ENCODE data around the gene PDE11A. TPM values are rescaled to one million over a fixed set of nuclear protein-coding genes. Genes with fewer than 3 reads are reported as not detected.

Gene PDE11A
- polyA plus RNA-seq, 3 donors = 5.5 to 7.6 (median 6.9) TPM

DNA sequence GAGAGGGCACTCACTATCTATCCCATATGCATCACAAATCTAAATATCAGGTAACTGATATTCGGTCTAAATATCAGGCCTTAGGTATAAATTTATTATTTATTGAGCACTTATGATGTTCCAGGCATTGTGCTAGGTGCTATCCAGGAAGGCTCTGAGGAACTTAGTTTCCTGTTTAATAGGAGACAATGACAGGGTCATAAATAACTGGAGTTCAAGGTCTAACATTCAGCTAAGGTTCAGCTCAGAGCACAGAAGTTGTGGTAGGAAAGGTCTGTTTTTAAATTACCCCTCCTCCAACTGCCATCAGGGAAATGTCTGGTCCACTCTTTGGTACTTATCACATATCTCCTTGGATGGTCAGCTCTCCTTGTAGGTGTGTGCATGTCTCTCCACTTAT lies 486.4 kb downstream of the PDE11A start:
- DNase-seq (ENCODE audit: low read depth in 3 of 3, low spot score in 2 of 3) = no peak

DNA sequence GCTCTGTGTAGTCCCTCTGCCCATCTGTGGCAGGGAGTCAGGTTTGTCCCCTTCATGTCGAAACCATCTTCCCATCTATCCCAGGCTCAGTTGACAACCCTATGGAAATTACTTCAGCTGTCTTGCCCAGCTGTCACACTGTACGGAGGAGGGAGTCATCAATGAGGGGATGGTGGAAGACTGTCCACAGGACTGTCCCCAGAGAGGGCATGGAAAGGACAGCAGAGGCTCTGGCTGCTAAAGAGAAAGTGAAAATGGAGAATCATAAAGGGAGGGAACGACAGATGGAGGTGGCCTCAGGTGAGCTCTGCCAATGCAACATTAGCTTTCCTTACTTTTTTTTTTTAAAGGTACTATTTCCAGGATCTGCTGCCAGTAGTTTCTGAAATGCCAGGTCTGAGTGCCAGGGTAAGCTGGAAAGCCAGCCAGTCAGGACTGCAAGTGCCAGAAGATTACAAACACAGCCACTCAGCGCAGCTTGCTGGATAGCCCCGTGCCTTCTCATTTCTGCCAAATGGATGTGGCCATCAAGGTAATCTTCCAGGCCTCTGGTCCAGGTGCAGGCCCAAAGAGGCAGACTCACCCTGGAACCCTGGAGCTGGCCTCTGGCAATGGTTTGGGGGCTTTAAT lies 487.2 kb downstream of the PDE11A start:
- DNase-seq (ENCODE audit: low read depth in 3 of 3, low spot score in 2 of 3) = no peak

DNA sequence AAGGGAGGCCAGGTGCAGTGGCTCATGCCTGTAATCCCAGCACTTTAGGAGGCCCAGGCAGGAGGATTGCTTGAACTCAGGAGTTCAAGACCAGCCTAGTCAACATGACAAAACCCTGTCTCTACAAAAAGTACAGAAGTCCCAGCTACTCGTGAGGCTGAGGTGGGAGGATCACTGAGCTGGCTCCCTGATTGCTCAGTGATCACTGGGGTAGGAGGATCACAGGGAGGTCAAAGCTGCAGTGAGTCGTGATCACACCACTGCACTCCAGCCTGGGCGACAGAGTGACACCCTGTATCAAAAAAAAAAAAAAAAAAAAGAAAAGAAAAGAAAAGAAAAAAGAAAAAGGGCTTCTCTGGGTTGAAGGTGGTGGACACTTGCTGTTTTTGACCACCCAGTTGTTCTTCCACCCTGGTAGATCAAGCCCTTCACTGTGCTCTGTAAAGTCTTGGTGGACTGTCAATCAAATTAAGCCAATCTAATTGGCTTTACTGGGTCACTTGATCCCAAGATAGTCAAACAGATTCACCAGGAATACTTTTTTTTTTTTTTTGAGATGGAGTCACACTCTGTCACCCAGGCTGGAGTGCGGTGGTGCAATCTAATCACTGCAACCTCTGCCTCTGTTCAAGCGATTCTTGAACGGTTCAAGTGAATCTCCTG lies 488.4 kb downstream of the PDE11A start:
- no peak for DNase-seq (ENCODE audit: low read depth in 3 of 3, low spot score in 2 of 3)

DNA sequence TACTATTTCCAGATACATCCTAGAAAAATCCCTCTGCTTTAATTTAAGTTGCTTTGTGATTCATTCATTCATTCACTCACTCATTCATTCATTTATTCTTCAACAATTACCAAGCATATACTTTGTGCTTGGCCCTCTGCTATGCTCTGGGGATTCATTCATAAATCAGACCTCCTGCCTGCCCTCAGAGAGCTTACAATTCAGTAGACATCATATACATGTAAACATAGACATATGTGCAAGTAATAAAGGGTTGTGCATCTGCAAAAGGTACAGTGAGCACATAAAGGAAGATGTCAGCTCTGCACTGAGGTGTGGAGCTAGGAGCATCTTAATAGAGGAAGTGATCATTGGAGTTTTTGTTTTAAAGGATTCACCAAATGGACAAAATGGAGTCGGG lies 490.6 kb downstream of the PDE11A start:
- DNase-seq (ENCODE audit: low read depth in 3 of 3, low spot score in 2 of 3) = no peak

DNA sequence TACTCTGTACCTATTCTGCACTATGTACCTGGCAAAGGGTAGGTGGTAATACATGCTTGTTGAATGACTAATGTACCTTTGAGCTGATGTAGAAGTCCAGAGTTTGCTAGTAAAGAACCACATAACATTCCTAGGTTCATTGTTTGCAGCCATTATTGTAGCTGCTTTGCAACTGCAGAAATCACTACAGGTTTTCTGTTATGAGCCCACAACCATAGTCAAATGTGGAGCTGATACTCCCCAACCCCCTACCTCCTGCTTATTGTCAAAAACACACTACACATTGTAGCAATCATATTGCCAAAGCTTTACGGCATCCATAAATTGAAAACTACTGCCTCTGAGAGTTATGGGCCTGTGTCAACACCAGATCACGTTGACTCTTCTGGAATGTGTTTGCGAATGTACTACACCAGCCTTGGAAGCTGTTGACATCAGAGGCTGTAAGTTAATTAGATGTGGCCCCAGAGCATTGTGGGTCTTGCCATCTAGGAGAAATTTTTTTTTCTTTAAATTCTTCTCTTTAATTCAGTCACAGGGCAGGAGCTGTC lies 493.0 kb downstream of the PDE11A start:
- no peak for DNase-seq (ENCODE audit: low read depth in 3 of 3, low spot score in 2 of 3)

DNA sequence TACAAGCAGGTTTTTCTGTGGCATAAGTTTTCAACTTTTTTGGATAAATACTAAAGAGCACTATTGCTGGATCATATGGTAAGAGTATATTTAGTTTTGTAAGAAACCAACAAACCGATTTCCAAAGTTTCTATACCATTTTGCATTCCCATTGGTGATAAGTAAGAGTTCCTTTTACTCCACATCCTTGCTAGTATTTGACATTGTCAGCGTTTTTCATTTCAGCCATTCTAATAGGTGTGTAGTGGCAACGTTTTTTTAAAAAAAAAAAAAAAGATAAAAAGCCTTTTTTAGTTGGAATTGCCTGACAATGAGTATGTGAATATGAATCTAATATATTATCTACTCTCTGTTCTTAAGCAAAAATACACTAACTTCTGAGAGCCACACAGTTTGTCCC lies 494.1 kb downstream of the PDE11A start:
- DNase-seq (ENCODE audit: low read depth in 3 of 3, low spot score in 2 of 3) = no peak

DNA sequence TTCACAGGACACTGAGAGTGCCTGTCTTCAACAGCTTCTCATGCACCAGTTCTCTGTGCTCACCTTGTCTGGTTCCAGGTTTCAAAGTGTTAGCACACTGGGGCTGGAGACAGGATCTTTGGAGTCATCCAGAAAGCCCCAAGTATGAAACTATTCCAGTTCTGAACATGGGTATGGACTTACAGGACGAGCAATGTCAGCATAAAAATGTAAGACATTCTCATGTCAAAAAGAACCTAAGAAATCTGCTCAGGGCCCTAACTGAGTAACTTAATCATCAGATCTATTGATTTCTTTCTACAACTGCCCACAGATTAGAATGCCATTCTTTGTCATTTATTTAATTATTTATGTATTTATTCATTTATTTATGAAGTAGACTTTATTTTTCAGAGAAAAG lies 495.5 kb downstream of the PDE11A start:
- no peak for DNase-seq (ENCODE audit: low read depth in 3 of 3, low spot score in 2 of 3)

DNA sequence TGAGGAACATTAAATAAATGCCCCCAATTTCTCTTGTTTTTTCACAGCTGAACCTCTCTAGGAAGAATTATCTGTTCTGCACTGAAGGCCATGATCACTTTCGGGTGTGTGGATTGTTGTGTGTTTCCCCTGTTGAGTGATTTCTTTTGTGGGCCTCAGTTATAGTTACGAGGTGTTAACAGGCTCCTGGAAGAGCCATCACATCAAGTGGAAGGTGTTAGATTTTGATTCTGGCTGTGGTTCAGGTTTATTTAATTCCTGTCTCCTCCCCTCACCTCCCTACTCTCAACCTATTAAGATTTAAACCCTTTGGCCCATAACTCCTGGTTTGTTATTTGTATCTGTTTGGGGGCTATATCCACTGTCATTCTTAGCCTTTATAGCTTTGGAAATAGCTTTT lies 497.2 kb downstream of the PDE11A start:
- DNase-seq (ENCODE audit: low read depth in 3 of 3, low spot score in 2 of 3) = no peak

DNA sequence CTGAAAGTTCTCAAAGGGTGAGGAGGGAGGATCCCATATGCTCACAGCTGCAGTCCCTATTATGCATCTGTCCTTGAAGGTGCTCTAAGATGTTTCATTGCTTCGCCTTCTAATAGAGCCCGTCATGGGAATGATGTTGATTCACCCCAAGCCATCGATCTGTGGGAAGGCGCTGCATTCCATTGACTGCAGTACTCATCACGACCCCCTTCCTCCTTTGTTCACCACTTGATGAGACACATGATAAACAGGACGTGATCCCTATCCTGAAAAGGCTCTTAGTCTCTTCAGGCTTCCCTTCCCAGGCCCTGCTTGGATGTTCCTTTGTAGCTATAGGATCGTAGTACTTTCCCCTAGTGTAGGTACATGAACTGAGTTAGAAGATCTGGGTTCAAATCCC lies 498.2 kb downstream of the PDE11A start:
- DNase-seq (ENCODE audit: low read depth in 3 of 3, low spot score in 2 of 3) = no peak

Other genes starting within 250 kb of the PDE11A start
- gene RBM45, start 39.7 kb upstream of the PDE11A start, polyA plus RNA-seq (ENCODE audit: insufficient read length in 3 of 3) = 10 to 100 TPM; 19.1 to 25.5 (median 23.3) TPM
- 1 to 10 TPM; 5.2 to 5.9 (median 5.3) TPM for gene OSBPL6, start 121.7 kb upstream of the PDE11A start, polyA plus RNA-seq (ENCODE audit: insufficient read length in 3 of 3)